HFF-Myc (cell line): ENCODE measurements around the gene ZC3H12C.

Experiments used
- DNase-seq: peaks from one replicate; pipeline ENCODE4 v3.0.0-alpha.2; 2011; ENCODE audit warnings: low read depth; ENCODE audit errors: extremely low read depth
- H3K4me3 ChIP-seq: replicated peaks from 2 replicates; pipeline ENCODE4 v1.5.1; 2011; ENCODE audit warnings: low read depth, mild to moderate bottlenecking, control low read depth, low read length
- CTCF ChIP-seq: IDR thresholded peaks from 2 replicates; pipeline ENCODE4 v1.5.1; 2012; ENCODE audit warnings: mild to moderate bottlenecking, low read depth, low read length, control low read depth; ENCODE audit errors: missing control alignments

Gene ZC3H12C

GRCh38 chr11:110092515-110093406 is at the start of gene ZC3H12C:
TSS of gene ZC3H12C (plus strand) at chr11:110093392. CDS start at chr11:110093412, 20 bp downstream.
- peak within 1 kb of the TSS; percentile 73 for H3K4me3 ChIP-seq
- TF ChIP-seq CTCF: peak; percentile 7
- peak; percentile 70 for DNase-seq

GRCh38 chr11:110044226-110044968 is 48.8 kb upstream of the ZC3H12C start:
- no peak for TF ChIP-seq CTCF
- H3K4me3 ChIP-seq: no peak overlapping the region
- DNase-seq: no peak

GRCh38 chr11:110046775-110047380 is 46.3 kb upstream of the ZC3H12C start:
- no peak for TF ChIP-seq CTCF
- H3K4me3 ChIP-seq: no peak overlapping the region
- no peak for DNase-seq

DNA sequence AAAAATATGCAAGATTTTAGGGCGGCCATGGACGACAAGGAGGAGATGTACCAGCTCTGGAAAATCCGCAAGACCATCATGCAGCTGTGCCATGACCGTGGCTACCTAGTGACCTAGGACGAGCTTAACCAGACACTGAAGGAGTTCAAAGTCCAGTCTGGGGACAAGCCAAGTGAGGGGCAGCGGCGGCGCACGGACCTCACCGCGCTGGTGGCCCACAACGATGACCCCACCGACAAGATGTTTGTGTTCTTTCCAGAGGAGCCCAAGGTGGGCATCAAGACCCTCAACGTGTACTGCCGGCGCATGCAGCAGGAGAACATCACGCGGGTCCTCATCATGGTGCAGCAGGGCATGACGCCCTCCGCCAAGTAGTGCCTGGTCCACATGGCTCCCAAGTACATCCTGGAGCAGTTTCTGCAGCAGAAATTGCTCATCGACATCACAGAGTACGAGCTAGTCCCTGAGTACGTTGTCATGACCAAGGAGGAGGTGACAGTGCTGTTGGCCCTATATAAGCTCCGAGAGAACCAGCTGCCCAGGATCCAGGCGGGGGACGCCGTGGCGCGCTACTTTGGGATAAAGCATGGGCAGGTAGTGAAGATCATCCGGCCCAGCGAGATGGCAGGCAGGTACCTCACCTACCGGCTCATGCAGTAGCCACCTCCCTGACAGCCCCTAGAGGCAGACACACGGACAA is 43.5 kb upstream of the ZC3H12C start:
- no peak for TF ChIP-seq CTCF
- H3K4me3 ChIP-seq: no peak overlapping the region
- DNase-seq: no peak

DNA sequence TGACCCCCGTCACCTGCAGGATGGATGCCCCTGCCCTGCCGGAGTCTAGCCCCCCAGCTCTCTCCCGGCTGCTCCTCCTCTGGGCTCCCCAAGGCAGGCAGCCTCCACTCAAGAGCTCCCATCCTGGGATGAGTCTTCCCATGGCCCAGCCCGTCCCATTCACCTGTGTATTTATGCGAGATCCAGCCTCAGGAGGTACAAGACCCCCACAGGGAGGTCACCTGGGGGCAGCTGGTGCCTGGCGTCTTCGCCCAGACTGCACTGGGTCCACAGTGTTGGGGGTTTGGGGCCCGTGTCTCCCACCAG is 43.0 kb upstream of the ZC3H12C start:
- TF ChIP-seq CTCF: no peak
- DNase-seq: no peak
- no peak overlapping the region for H3K4me3 ChIP-seq

DNA sequence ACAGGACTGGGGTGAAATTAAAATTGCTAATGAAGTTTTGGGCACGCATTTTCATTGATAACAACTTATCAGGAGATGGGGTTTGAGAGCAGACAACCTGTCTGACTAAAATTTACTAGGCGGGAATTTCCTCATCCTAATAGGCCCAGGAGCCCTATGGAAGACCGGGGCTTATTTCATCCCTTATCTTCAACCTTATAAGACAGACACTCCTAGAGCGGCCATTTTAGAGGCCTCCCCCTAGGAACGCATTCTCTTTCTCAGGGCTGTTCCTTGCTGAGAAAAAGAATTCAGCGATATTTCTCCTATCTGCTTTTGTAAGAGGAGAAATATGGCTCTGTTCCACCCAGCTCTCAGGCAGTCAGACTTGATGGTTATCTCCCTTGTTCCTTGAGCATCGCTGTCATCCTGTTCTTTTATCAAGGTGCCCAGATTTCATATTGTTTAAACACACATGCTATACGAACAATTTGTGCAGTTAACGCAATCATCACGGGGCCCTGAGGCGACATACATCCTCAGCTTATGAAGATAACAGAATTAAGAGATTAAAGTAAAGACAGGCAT is 39.3 kb upstream of the ZC3H12C start:
- no peak for TF ChIP-seq CTCF
- DNase-seq: no peak
- no peak overlapping the region for H3K4me3 ChIP-seq
